GM18505 (cell line): Measurements from ENCODE around the gene SERTAD1.
"Not testable (repeated sequence)": the region's sequence is repeated elsewhere in the genome, so short reads cannot be mapped to it uniquely, and the experiment has no call there.

Source experiments
- ATAC-seq: cut with Tn5 transposase; IDR thresholded peaks from one replicate; pipeline ENCODE4 v1.9.1; 2021; ENCODE audit not compliant: unreplicated experiment
- POLR2A ChIP-seq: IDR thresholded peaks from 4 replicates; pipeline ENCODE4 v1.6.1; 2011; ENCODE audit warnings: borderline replicate concordance; ENCODE audit not compliant: insufficient read depth, insufficient read length; ENCODE audit errors: extremely low read depth

Gene SERTAD1

GRCh38 chr19:40425450-40426287 lies at the start of gene SERTAD1:
Gene SERTAD1 (minus strand): TSS chr19:40425992. CDS start chr19:40423546, 2,446 bp downstream.
- ATAC-seq = peak; percentile 82
- peak; percentile 99 for TF ChIP-seq POLR2A

DNA sequence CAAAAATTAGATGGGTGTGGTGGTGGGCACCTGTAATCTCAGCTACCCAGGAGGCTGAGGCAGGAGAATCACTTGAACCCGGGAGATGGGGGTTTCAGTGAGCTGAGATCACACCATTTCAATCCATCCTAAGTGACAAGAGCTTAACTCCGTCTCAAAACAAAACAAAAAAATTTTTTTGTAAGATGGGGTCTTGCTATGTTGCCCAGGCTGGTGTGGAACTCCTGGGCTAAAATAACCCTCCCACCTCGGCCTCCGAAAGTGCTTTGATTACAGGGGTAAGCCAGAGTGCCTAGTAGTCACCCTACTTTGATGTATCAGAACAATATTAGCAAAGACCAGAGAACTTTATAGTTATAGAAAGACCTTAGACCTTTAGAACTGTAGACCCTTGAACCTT lies 48.9 kb upstream of the SERTAD1 start:
- TF ChIP-seq POLR2A = no peak
- no peak for ATAC-seq

- ATAC-seq = no peak
- TF ChIP-seq POLR2A = no peak
These were observed 46.7 kb upstream of the SERTAD1 start for GRCh38 chr19:40472516-40472915.

DNA sequence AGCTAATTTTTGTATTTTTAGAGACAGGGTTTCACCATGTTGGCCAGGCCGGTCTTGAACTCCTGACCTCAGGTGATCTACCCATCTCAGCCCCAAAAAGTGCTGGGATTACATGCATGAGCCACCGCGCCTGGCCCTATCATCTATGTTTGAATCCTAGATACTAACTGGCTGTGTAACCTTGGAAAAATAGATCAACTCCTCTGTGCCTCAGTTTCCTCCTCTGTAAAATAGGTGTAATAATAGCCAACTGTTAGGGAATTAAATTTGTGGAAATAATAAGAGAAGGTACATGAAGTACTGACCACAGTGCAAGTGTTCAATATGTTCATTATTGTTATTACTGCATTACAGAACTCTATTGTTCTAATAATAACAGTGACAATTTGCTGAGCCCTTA lies 45.3 kb upstream of the SERTAD1 start:
- ATAC-seq = no peak
- no peak for TF ChIP-seq POLR2A

GRCh38 chr19:40469011-40469410 lies 43.2 kb upstream of the SERTAD1 start:
- no peak for ATAC-seq
- TF ChIP-seq POLR2A = no peak

GRCh38 chr19:40466985-40467734 lies 41.4 kb upstream of the SERTAD1 start, which contains the start of gene SPTBN4:
Gene SPTBN4 (plus strand): TSS chr19:40467001. CDS start chr19:40472622, 5,621 bp downstream.
- ATAC-seq = no peak
- TF ChIP-seq POLR2A = no peak

- peak; percentile 32 for ATAC-seq
- TF ChIP-seq POLR2A = no peak
These were observed 40.6 kb upstream of the SERTAD1 start for GRCh38 chr19:40466219-40466984.

- ATAC-seq = peak; percentile 80
- peak; percentile 69 for TF ChIP-seq POLR2A
These were observed 39.9 kb upstream of the SERTAD1 start, which contains the start of gene BLVRB for GRCh38 chr19:40465557-40466218. Gene BLVRB (minus strand): TSS chr19:40465745. CDS start chr19:40465688, 57 bp downstream.

DNA sequence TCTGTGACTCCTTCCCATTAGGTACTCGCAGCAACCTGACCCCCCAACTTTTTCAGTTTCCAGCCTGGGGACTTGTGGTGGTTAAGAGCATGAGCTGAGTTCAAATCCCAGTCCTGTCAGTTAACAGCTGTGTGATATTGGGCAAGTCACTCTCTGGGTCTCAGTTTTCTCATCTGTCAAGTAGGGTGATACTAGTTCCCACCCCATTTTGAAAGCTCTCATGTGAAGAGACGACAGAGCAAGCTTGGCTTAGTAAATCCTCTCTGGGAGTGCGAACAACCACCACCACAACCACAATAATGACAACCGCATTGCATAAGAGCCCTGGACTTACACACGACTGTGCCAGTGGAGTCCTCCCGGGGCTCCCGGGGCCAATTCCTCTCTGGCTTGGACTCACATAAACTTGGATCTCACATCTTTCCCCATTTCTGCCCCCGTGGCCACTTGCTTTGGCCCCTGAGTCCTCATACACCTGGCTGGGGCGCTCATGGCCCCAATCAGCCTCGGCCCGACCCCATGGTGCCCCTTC lies 39.3 kb upstream of the SERTAD1 start:
- no peak for TF ChIP-seq POLR2A
- ATAC-seq = no peak

DNA sequence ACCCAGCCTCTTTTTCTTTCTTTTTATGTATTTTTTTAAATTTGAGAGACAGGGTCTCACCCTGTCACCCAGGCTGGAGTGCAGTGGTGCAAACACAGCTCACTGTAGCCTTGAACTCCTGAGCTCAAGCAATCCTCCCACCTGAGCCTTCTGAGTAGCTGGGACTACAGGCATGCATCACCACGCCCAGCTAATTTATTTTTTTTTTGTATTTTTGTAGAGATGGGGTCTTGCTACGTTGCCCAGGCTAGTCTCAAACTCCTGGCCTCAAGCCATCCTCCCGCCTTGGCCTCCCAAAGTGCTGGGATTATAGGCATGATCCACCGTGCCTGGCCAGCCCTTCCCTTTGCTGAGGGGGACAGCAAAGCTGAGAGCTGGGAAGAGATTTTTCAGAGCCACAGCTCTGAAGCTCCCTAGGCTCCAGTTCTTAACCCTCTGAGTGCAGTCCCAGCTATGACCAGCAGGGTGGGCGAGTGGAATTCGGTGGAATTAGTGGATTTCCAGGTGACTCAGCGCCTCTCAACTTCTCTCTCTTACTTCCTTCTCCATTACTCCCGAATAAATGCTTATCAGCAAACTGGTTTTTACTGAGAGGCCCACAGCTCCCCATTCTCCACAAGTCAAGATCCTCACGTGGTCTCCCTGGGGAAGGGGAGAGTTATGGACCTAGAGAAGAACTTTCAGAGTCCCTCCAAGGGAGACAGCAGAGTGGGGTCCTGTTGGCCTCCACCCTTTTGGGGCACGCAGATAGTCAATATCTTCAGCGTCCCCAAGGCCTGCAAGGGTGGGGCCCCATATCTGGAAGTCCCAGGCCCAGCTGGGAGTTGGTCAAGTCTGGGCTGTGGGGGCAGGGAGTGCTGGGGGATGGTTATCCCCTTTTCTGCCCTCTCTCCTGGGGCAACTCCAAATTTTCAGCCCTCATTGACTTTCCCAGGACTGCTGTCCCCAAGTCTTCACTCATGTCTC lies 38.5 kb upstream of the SERTAD1 start:
- no peak for TF ChIP-seq POLR2A
- no peak for ATAC-seq

DNA sequence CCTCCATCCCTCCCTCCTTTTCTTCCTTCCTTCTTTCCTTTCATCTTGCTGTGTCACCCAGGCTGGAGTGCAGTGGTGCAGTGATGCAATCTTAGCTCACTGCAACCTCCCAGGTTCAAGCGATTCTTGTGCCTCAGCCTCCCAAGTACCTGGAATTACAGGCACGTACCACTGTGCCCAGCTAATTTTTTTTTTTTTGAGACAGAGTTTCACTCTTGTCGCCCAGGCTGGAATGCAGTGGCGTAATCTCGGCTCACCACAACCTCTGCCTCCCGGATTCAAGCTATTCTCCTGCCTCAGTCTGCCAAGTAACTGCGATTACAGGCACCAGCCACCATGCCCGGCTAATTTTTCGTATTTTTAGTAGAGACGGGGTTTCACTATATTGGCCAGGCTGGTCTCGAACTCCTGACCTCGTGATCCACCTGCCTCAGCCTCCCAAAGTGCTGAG lies 37.8 kb upstream of the SERTAD1 start:
- not testable (repeated sequence) for ATAC-seq
